Measurements from ENCODE around the gene CPNE2. TPM values are rescaled to one million over a fixed set of nuclear protein-coding genes. Genes with fewer than 3 reads are reported as not detected.

The CPNE2 gene
- total and polyA plus RNA-seq, 4 donors, result 6.8 to 14.6 (median 11.0) TPM

GRCh38 chr16:57071831-57072582 is 20.4 kb upstream of the CPNE2 start:
- WGBS, result 89% methylated on average over 3 of the region's 3 CpGs
- Histone ChIP-seq H3K27ac (ENCODE audit: low read depth in 1 of 2, low read length in 2 of 2) (no peak overlapping the region), H3K4me1 (ENCODE audit: control insufficient read depth in 4 of 4, insufficient read depth in 4 of 4, low read length in 3 of 4) (no peaks in the 10 kb centered on the region), H3K36me3 (ENCODE audit: control insufficient read depth in 4 of 4, insufficient read depth in 3 of 4, low read depth in 1 of 4, low read length in 3 of 4) (peaks cover 0 to 7% (median 5%) of the 10 kb centered on the region in 4 donors), H3K9ac (ENCODE audit: low read depth in 1 of 2, low read length in 2 of 2) (no peak overlapping the region), H3K27me3 (ENCODE audit: control insufficient read depth in 4 of 4, insufficient read depth in 4 of 4, low read length in 3 of 4) (no peaks in the 10 kb centered on the region), H3K4me3 (ENCODE audit: low read depth in 1 of 3, low read length in 3 of 3) (no peak overlapping the region), H3K9me3 (ENCODE audit: control insufficient read depth in 4 of 4, low read length in 3 of 4) (no peaks in the 10 kb centered on the region)
- DNase-seq (ENCODE audit: low spot score), result no peak
- no peak for TF ChIP-seq RXRA (IDR thresholded peaks at IDR 0.05)
- no peak for TF ChIP-seq RAD21 (IDR thresholded peaks at IDR 0.05)

- WGBS, result 83% methylated on average over 8 of the region's 8 CpGs
- H3K9ac ChIP-seq (ENCODE audit: low read depth in 1 of 2, low read length in 2 of 2), result no peak overlapping the region
- TF ChIP-seq REST (IDR thresholded peaks at IDR 0.05) (no peak), CTCF (IDR thresholded peaks at IDR 0.05; ENCODE audit: low read depth, low read length, missing input control) (no peak), TAF1 (conservative IDR thresholded peaks at IDR 0.05) (no peak), SP1 (IDR thresholded peaks at IDR 0.05) (no peak), NR2F2 (IDR thresholded peaks at IDR 0.05) (no peak)
- H3K36me3 ChIP-seq (ENCODE audit: control insufficient read depth in 4 of 4, insufficient read depth in 3 of 4, low read depth in 1 of 4, low read length in 3 of 4), result peaks cover 0 to 7% (median 5%) of the 10 kb centered on the region in 4 donors
- no peak overlapping the region for H3K4me3 ChIP-seq (ENCODE audit: low read depth in 1 of 3, low read length in 3 of 3)
- H3K4me1 ChIP-seq (ENCODE audit: control insufficient read depth in 4 of 4, insufficient read depth in 4 of 4, low read length in 3 of 4), result no peaks in the 10 kb centered on the region
- H3K9me3 ChIP-seq (ENCODE audit: control insufficient read depth in 4 of 4, low read length in 3 of 4), result no peaks in the 10 kb centered on the region
- no peaks in the 10 kb centered on the region for H3K27me3 ChIP-seq (ENCODE audit: control insufficient read depth in 4 of 4, insufficient read depth in 4 of 4, low read length in 3 of 4)
- H3K27ac ChIP-seq (ENCODE audit: low read depth in 1 of 2, low read length in 2 of 2), result no peak overlapping the region
- no peak for DNase-seq (ENCODE audit: low spot score)
These were observed 19.6 kb upstream of the CPNE2 start for GRCh38 chr16:57072616-57073275.

GRCh38 chr16:57077714-57078113 is 14.7 kb upstream of the CPNE2 start:
- Histone ChIP-seq H3K9me3 (ENCODE audit: control insufficient read depth in 4 of 4, low read length in 3 of 4) (no peaks in the 10 kb centered on the region), H3K36me3 (ENCODE audit: control insufficient read depth in 4 of 4, insufficient read depth in 3 of 4, low read depth in 1 of 4, low read length in 3 of 4) (peaks cover 0 to 8% (median 3%) of the 10 kb centered on the region in 4 donors), H3K9ac (ENCODE audit: low read depth in 1 of 2, low read length in 2 of 2) (no peak overlapping the region), H3K4me3 (ENCODE audit: low read depth in 1 of 3, low read length in 3 of 3) (no peak overlapping the region), H3K27ac (ENCODE audit: low read depth in 1 of 2, low read length in 2 of 2) (no peak overlapping the region), H3K4me1 (ENCODE audit: control insufficient read depth in 4 of 4, insufficient read depth in 4 of 4, low read length in 3 of 4) (no peaks in the 10 kb centered on the region), H3K27me3 (ENCODE audit: control insufficient read depth in 4 of 4, insufficient read depth in 4 of 4, low read length in 3 of 4) (no peaks in the 10 kb centered on the region)
- DNase-seq (ENCODE audit: low spot score), result no peak
- 86% methylated on average over 7 of the region's 7 CpGs for WGBS
- TF ChIP-seq REST (IDR thresholded peaks at IDR 0.05) (no peak), FOXA1 (IDR thresholded peaks at IDR 0.05) (no peak), ATF3 (IDR thresholded peaks at IDR 0.05) (no peak), MAX (IDR thresholded peaks at IDR 0.05) (no peak), YY1 (IDR thresholded peaks at IDR 0.05) (no peak), GABPA (IDR thresholded peaks at IDR 0.05 in 1 of 2, conservative IDR thresholded peaks at IDR 0.05 in 1 of 2) (no peak), RXRA (IDR thresholded peaks at IDR 0.05) (no peak), TAF1 (conservative IDR thresholded peaks at IDR 0.05) (no peak), RAD21 (IDR thresholded peaks at IDR 0.05) (no peak), HNF4A (conservative IDR thresholded peaks at IDR 0.05) (no peak), JUND (IDR thresholded peaks at IDR 0.05) (no peak), FOXA2 (IDR thresholded peaks at IDR 0.05) (no peak), HNF4G (IDR thresholded peaks at IDR 0.05) (no peak)
